Lower leg skin (tissue), 4 donors: Measurements from ENCODE around the gene COL6A2. TPM values are rescaled to one million over a fixed set of nuclear protein-coding genes. Genes with fewer than 3 reads are reported as not detected.

Experiments
- DNase-seq, 2 donors: peaks; one replicate each; pipeline ENCODE4 v3.0.0-alpha.2; 2019; ENCODE audit warnings: low spot score in 2 of 2
- H3K4me3 ChIP-seq: fragments of 200-600 bp; sonication (generic); 2 replicates; pipeline ENCODE4 v1.5.1; 2017; ENCODE audit warnings: mild to moderate bottlenecking, low read depth; ENCODE audit not compliant: poor library complexity, severe bottlenecking
- CTCF ChIP-seq, 3 donors: fragments of 450-650 bp; IDR thresholded peaks; one replicate each; pipeline ENCODE4 v1.5.1; 2016; ENCODE audit warnings: antibody characterized with exemption in 3 of 3, mild to moderate bottlenecking in 3 of 3, moderate library complexity in 2 of 3
- POLR2A ChIP-seq, 2 donors: fragments of 450-650 bp; IDR thresholded peaks; one replicate each; pipeline ENCODE4 v1.6.1; 2016 to 2017; ENCODE audit warnings: antibody characterized with exemption in 2 of 2, mild to moderate bottlenecking in 1 of 2, moderate library complexity in 1 of 2
- WGBS, 2 donors: methylation state at CpG; one replicate each; pipeline ENCODE4 v1.1.5; 2018; 5-methylcytosine and 5-hydroxymethylcytosine counted together
- intact Hi-C: fragments of 100-400 bp; cut with DNase I; formaldehyde crosslinking; loops from one replicate; pipeline ENCODE4 v1.15.0; 2023; ENCODE audit warnings: low total_unique reads
- total RNA-seq, 4 donors: library from RNA; depleted of rRNA; stranded (reverse); fragments of >200 nt; gene quantifications; one replicate each; pipeline ENCODE4 v1.1.0, GENCODE V29; 2016

Gene COL6A2
- total RNA-seq, 4 donors from 2014 or later: 137 to 543 (median 164) TPM

DNA sequence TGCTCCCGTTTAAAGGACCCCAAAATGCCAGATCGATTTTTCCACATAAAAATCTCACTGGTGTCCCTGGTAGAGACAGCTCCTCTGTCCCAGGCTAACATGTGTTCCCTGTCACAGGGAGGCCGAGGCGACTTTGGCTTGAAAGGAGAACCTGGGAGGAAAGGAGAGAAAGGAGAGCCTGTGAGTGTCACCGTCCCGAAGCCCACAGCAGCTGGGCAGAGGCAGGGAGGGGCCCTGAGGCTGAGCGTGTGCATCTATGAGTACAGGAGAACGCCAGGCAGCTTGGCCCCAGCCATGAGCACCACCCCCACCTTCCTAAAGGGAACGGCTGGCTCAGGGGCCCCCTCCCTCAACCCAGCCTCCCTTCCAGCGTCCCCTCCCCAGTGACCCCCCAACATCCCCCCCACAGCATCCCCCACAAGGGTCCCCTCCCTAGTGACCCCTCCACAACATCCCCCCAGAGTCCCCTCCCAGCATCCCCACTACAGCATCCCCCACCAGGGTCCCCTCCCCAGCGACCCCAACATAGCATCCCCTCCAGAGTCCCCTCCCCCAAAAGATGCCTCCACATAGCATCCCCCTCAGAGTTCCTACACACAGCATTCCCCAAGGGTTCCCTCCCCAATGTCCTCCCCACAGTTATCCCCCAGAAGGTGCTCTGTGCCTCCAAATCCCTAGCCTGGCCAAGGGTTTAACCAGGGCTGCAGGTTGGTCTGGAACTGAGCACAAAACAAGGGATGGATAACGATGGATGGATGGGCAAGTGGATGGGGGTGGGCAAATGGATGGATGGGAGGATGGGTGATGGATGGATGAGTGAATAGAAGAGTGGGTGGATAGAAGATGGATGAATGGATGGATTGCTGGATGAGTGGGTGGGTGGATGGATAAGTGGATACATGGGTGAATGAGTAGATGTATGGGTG lies 25.1 kb downstream of the COL6A2 start:
- 87 to 89% methylated on average over 10 to 12 of the region's 12 CpGs for WGBS, 2 donors
- DNase-seq: peak in 1 of 2 donors; percentile 80
- no peak overlapping the region for H3K4me3 ChIP-seq
- TF ChIP-seq POLR2A (IDR thresholded peaks at IDR 0.05) (no peak), CTCF (IDR thresholded peaks at IDR 0.05) (no peak)
- intact Hi-C loops: no loop called here

- no peak for DNase-seq
- WGBS, 2 donors: 94% methylated on average over 13 to 15 of the region's 16 CpGs
- TF ChIP-seq CTCF (IDR thresholded peaks at IDR 0.05) (no peak), POLR2A (IDR thresholded peaks at IDR 0.05) (no peak)
- intact Hi-C loops: no loop called here
- no peak overlapping the region for H3K4me3 ChIP-seq
Measured at GRCh38 chr21:46124083-46124925, 26.4 kb downstream of the COL6A2 start.

- DNase-seq: peak in 1 of 2 donors; percentile 83
- intact Hi-C loops: no loop called here
- no peak for TF ChIP-seq CTCF (IDR thresholded peaks at IDR 0.05)
- TF ChIP-seq POLR2A (IDR thresholded peaks at IDR 0.05): no peak
- H3K4me3 ChIP-seq: no peak overlapping the region
- 79 to 88% methylated on average over 37 to 48 of the region's 49 CpGs for WGBS, 2 donors
Measured at GRCh38 chr21:46124926-46125845, 27.3 kb downstream of the COL6A2 start.

DNA sequence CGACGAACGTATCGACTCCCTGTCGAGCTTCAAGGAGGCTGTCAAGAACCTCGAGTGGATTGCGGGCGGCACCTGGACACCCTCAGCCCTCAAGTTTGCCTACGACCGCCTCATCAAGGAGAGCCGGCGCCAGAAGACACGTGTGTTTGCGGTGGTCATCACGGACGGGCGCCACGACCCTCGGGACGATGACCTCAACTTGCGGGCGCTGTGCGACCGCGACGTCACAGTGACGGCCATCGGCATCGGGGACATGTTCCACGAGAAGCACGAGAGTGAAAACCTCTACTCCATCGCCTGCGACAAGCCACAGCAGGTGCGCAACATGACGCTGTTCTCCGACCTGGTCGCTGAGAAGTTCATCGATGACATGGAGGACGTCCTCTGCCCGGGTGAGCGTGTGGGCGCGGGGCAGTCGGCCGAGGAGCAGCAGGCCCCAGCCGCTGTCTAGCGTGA lies 28.0 kb downstream of the COL6A2 start:
- intact Hi-C loops: no loop called here
- 87 to 92% methylated on average over 47 of the region's 47 CpGs for WGBS, 2 donors
- H3K4me3 ChIP-seq: no peak overlapping the region
- DNase-seq: no peak
- TF ChIP-seq POLR2A (IDR thresholded peaks at IDR 0.05) (no peak), CTCF (IDR thresholded peaks at IDR 0.05) (no peak)
